ENCODE data around the gene SH3BGR. TPM values are rescaled to one million over a fixed set of nuclear protein-coding genes. Genes with fewer than 3 reads are reported as not detected.

SH3BGR gene
- total RNA-seq, 1 donor from 2014 or later: 2.3 TPM

DNA sequence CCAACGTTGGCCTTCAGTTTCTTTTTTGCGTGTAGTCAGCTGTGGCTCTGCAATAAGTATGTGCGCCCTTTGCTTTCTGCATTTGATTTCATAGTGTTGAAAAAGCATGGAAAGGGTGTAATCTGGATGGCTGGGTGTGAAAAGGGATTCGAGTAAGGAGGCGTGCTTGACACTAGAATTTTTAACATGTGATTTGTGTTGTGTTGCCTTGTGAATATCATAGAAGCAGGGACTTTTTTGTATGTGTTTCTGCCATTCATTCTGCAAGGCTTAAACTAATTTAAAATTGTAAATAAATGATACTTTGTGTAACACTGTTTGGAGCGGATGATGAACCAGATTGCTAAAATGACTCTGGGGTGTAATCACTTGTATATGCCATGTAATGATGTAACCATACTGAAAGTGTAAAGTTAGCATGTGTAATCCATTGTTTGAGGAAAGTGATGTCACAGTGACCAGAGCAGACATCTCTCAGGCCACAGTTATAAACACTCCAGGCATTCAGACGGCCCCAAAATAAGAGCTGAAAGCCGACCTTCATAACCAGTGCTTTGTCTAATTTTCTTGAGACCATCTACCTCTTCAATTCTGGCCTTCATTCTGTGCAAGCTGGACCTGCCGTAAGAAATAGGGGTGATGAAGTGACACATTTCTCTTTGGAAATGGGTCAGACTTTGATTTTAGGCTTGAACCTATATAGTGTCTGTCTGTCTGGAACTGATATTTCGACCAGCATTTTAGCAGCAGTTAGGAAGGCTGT lies 618 bp downstream of the SH3BGR start:
- no peaks in the 10 kb centered on the region for H3K9me3 Mint-ChIP-seq
- no peaks in the 10 kb centered on the region for H3K36me3 Mint-ChIP-seq (ENCODE audit: low read depth)
- peaks cover 4% of the 10 kb centered on the region for H3K27me3 Mint-ChIP-seq (ENCODE audit: low read depth)
- peak overlapping the region; percentile 88 for H3K27ac Mint-ChIP-seq (ENCODE audit: unreplicated experiment)
- no peak for DNase-seq (ENCODE audit: low read depth, low spot score)
- peaks cover 17% of the 10 kb centered on the region for H3K4me1 Mint-ChIP-seq
- H3K4me3 Mint-ChIP-seq: no peak overlapping the region
- TF ChIP-seq CTCF (conservative IDR thresholded peaks at IDR 0.05): no peak

GRCh38 chr21:39452970-39453342 lies 1.2 kb downstream of the SH3BGR start:
- H3K9me3 Mint-ChIP-seq: no peaks in the 10 kb centered on the region
- H3K27me3 Mint-ChIP-seq (ENCODE audit: low read depth): peaks cover 4% of the 10 kb centered on the region
- no peak for TF ChIP-seq CTCF (conservative IDR thresholded peaks at IDR 0.05)
- H3K4me3 Mint-ChIP-seq: no peak overlapping the region
- H3K4me1 Mint-ChIP-seq: peaks cover 17% of the 10 kb centered on the region
- DNase-seq (ENCODE audit: low read depth, low spot score): no peak
- H3K27ac Mint-ChIP-seq (ENCODE audit: unreplicated experiment): no peak overlapping the region
- no peaks in the 10 kb centered on the region for H3K36me3 Mint-ChIP-seq (ENCODE audit: low read depth)

DNA sequence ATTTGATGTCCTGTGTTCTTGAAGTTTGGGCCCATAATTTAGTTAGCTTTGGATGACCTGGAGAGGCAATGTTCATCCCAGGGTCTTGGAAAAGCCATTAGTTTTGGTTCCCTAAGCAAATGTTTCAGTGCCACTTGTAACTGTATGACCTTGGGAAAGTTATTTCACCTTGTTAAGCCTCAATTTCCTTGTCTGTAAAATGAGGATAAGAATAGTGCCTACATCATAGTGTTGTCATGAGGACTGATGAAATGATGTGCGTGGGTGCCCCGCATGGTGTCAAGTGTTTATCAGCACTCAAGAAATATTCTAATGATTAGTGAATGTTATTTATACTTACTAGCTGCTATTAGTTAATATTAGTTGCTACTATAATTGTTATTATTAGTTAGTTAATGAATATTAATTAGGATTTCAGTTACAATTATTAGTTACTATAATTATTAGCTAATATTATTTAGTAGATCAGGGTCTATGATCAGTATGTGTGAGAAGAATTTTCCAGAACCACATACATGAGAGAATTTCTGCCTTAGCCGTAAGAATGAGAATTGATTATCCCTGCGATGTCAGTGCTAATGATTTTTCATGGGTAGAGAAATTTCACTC lies 1.9 kb downstream of the SH3BGR start:
- H3K27me3 Mint-ChIP-seq (ENCODE audit: low read depth): peaks cover 4% of the 10 kb centered on the region
- H3K36me3 Mint-ChIP-seq (ENCODE audit: low read depth): no peaks in the 10 kb centered on the region
- no peak for TF ChIP-seq CTCF (conservative IDR thresholded peaks at IDR 0.05)
- peaks cover 17% of the 10 kb centered on the region for H3K4me1 Mint-ChIP-seq
- no peak overlapping the region for H3K4me3 Mint-ChIP-seq
- no peaks in the 10 kb centered on the region for H3K9me3 Mint-ChIP-seq
- DNase-seq (ENCODE audit: low read depth, low spot score): no peak
- H3K27ac Mint-ChIP-seq (ENCODE audit: unreplicated experiment): no peak overlapping the region

DNA sequence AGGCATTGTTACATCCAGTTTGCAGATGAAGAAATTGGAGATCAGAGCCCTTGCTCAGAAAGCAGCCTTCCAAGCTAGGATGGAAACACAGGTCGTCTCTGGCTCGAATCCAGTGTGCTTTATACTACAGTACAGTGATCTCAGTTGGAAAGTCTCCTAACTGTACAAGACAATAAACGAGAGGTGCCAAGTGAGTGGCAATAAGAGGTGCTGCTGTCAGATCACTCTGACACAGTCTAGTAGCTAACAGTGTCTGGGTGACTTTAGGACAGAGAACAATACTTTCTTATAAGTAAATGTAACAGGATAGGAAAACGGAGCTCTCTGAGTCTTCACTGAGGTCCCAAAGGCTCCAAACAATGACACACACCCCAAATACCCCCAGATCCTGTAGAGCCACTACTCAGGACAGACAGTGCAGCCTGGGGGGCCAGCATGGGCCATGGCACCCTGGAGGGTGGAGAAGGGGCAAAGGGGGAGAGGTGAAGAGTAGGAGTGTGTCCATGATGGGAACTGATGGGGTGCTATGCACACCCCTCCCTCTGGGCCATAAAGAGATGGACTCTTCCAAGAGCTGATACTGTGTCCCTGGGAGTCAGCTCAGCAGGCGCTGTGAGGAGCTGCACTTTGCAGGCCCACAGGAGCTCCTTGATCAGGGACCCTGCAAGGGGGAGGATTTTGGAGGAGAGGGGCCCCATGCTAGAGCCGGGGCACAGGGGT lies 3.3 kb downstream of the SH3BGR start:
- H3K27ac Mint-ChIP-seq (ENCODE audit: unreplicated experiment): no peak overlapping the region
- DNase-seq (ENCODE audit: low read depth, low spot score): no peak
- H3K36me3 Mint-ChIP-seq (ENCODE audit: low read depth): no peaks in the 10 kb centered on the region
- peaks cover 17% of the 10 kb centered on the region for H3K4me1 Mint-ChIP-seq
- no peaks in the 10 kb centered on the region for H3K27me3 Mint-ChIP-seq (ENCODE audit: low read depth)
- no peak for TF ChIP-seq CTCF (conservative IDR thresholded peaks at IDR 0.05)
- H3K4me3 Mint-ChIP-seq: no peak overlapping the region
- H3K9me3 Mint-ChIP-seq: no peaks in the 10 kb centered on the region

GRCh38 chr21:39456665-39457064 lies 4.9 kb downstream of the SH3BGR start:
- TF ChIP-seq CTCF (conservative IDR thresholded peaks at IDR 0.05): peak; percentile 58
- Mint-ChIP-seq H3K36me3 (ENCODE audit: low read depth) (no peaks in the 10 kb centered on the region), H3K4me3 (no peak overlapping the region), H3K27ac (ENCODE audit: unreplicated experiment) (no peak overlapping the region), H3K27me3 (ENCODE audit: low read depth) (no peaks in the 10 kb centered on the region), H3K9me3 (no peaks in the 10 kb centered on the region), H3K4me1 (peaks cover 14% of the 10 kb centered on the region)
- no peak for DNase-seq (ENCODE audit: low read depth, low spot score)
